Mesenchymal stem cell (in vitro differentiated cells and primary cell): ENCODE results near the gene NUP88. TPM values are rescaled to one million over a fixed set of nuclear protein-coding genes. Genes with fewer than 3 reads are reported as not detected.

Source experiments
- DNase-seq: peaks from one replicate; pipeline ENCODE4 v3.0.0-alpha.2; 2013
- H2AFZ ChIP-seq: one replicate; pipeline ENCODE4 v1.6.1; 2013; ENCODE audit warnings: low read depth, mild to moderate bottlenecking, control low read depth, inconsistent platforms, low read length, moderate library complexity
- H2AK5ac ChIP-seq: 2 replicates; pipeline ENCODE4 v1.6.1; 2013; ENCODE audit warnings: low read length, moderate library complexity, mild to moderate bottlenecking, inconsistent platforms; ENCODE audit not compliant: severe bottlenecking
- H2BK120ac ChIP-seq: one replicate; pipeline ENCODE4 v1.6.1; 2013; ENCODE audit warnings: low read depth, mild to moderate bottlenecking, inconsistent platforms, low read length, moderate library complexity
- H2BK12ac ChIP-seq, 2 experiments: one replicate each; pipeline ENCODE4 v1.6.1; 2013; ENCODE audit warnings: inconsistent platforms in 2 of 2, low read length in 2 of 2, mild to moderate bottlenecking in 2 of 2, moderate library complexity in 2 of 2, control low read depth in 1 of 2
- H2BK15ac ChIP-seq: one replicate; pipeline ENCODE4 v1.6.1; 2013; ENCODE audit warnings: mild to moderate bottlenecking, low read depth, inconsistent platforms; ENCODE audit not compliant: poor library complexity, severe bottlenecking
- H2BK5ac ChIP-seq: 2 replicates; pipeline ENCODE4 v1.6.1; 2013; ENCODE audit warnings: low read depth, mild to moderate bottlenecking, low read length, control low read depth, inconsistent platforms; ENCODE audit not compliant: poor library complexity, severe bottlenecking
- H3K14ac ChIP-seq, 2 experiments: one replicate each; pipeline ENCODE4 v1.6.1; 2013; ENCODE audit warnings: inconsistent platforms in 2 of 2, low read length in 2 of 2, control low read depth in 1 of 2, mild to moderate bottlenecking in 1 of 2, moderate library complexity in 1 of 2
- H3K18ac ChIP-seq, 2 experiments: one replicate each; pipeline ENCODE4 v1.6.1; 2013; ENCODE audit warnings: inconsistent platforms in 2 of 2, low read length in 2 of 2, control low read depth in 1 of 2, low read depth in 1 of 2, mild to moderate bottlenecking in 1 of 2
- H3K23ac ChIP-seq, 2 experiments: one replicate each; pipeline ENCODE4 v1.6.1; 2013; ENCODE audit warnings: inconsistent platforms in 2 of 2, low read length in 2 of 2, mild to moderate bottlenecking in 2 of 2, moderate library complexity in 2 of 2, control low read depth in 1 of 2
- H3K27ac ChIP-seq: 2 replicates; pipeline ENCODE4 v1.5.1; 2013; ENCODE audit warnings: mild to moderate bottlenecking, moderate library complexity, low read length, control low read depth, inconsistent platforms; ENCODE audit not compliant: poor library complexity, severe bottlenecking
- H3K27me3 ChIP-seq, 2 experiments: 2 replicates each; pipeline versions ENCODE4 v1.6.1 to v1.7.0; 2013; ENCODE audit warnings: low read length in 2 of 2, mild to moderate bottlenecking in 2 of 2, moderate library complexity in 2 of 2, control low read depth in 1 of 2, inconsistent platforms in 1 of 2; ENCODE audit not compliant: control insufficient read depth in 1 of 2, insufficient read depth in 1 of 2
- H3K36me3 ChIP-seq, 2 experiments: 2 replicates each; pipeline versions ENCODE4 v1.6.1 to v1.7.0; 2013; ENCODE audit warnings: low read length in 2 of 2, control low read depth in 1 of 2, inconsistent platforms in 1 of 2, low read depth in 1 of 2, mild to moderate bottlenecking in 1 of 2; ENCODE audit not compliant: insufficient read depth in 2 of 2, control insufficient read depth in 1 of 2
- H3K4ac ChIP-seq, 2 experiments: one replicate each; pipeline ENCODE4 v1.6.1; 2013; ENCODE audit warnings: inconsistent platforms in 2 of 2, low read length in 2 of 2, mild to moderate bottlenecking in 2 of 2, moderate library complexity in 2 of 2, control low read depth in 1 of 2, low read depth in 1 of 2
- H3K4me1 ChIP-seq: 2 replicates; pipeline ENCODE4 v1.6.1; 2013; ENCODE audit warnings: low read depth, low read length, control low read depth; ENCODE audit not compliant: control insufficient read depth, insufficient read depth
- H3K4me2 ChIP-seq: 2 replicates; pipeline ENCODE4 v1.6.1; 2013; ENCODE audit warnings: low read length, mild to moderate bottlenecking, inconsistent platforms; ENCODE audit not compliant: poor library complexity, severe bottlenecking
- H3K4me3 ChIP-seq, 2 experiments: 2 replicates each; pipeline versions ENCODE4 v1.5.1 to v1.7.0; 2013; ENCODE audit warnings: low read length in 2 of 2, mild to moderate bottlenecking in 2 of 2, control low read depth in 1 of 2, low read depth in 1 of 2; ENCODE audit not compliant: insufficient read depth in 1 of 2
- H3K79me1 ChIP-seq: replicated peaks from 2 replicates; pipeline ENCODE4 v1.6.1; 2013; ENCODE audit warnings: mild to moderate bottlenecking, control low read depth, low read length, inconsistent platforms; ENCODE audit not compliant: poor library complexity, severe bottlenecking
- H3K9ac ChIP-seq: 2 replicates; pipeline ENCODE4 v1.7.0; 2013; ENCODE audit warnings: mild to moderate bottlenecking, low read length, moderate library complexity
- H3K9me3 ChIP-seq: 2 replicates; pipeline ENCODE4 v1.7.0; 2013; ENCODE audit warnings: mild to moderate bottlenecking, low read length; ENCODE audit not compliant: control insufficient read depth
- H4K8ac ChIP-seq: one replicate; pipeline ENCODE4 v1.6.1; 2013; ENCODE audit warnings: inconsistent platforms, mild to moderate bottlenecking, low read length, moderate library complexity
- H4K91ac ChIP-seq: one replicate; pipeline ENCODE4 v1.6.1; 2013; ENCODE audit warnings: mild to moderate bottlenecking, low read length, inconsistent platforms
- WGBS: methylation state at CpG from one replicate; pipeline ENCODE4 v1.1.7; 2013; ENCODE audit warnings: mixed read lengths; 5-methylcytosine and 5-hydroxymethylcytosine counted together
- polyA plus RNA-seq, 2 experiments: library from polyadenylated mRNA; stranded (reverse); fragments of 200-250 nt; gene quantifications; one replicate each; pipeline ENCODE4 v1.2.3, GENCODE V29; 2013

Gene NUP88
- 34.9 TPM for polyA plus RNA-seq (2013, experiment 1 of 2)
- 36.1 TPM for polyA plus RNA-seq (2013, experiment 2 of 2)

- no peaks in the 10 kb centered on the region for H3K27me3 ChIP-seq
- H2AK5ac ChIP-seq = no peak within 1 kb of the TSS
- H2BK5ac ChIP-seq = peak within 1 kb of the TSS; percentile 76
- H4K8ac ChIP-seq = peak within 1 kb of the TSS; percentile 78
- H3K79me1 ChIP-seq = peaks cover 23% of the 10 kb centered on the region
- peak within 1 kb of the TSS; percentile 37 for H4K91ac ChIP-seq
- H3K14ac ChIP-seq = peak within 1 kb of the TSS in 1 of 2 experiments; percentile 57
- DNase-seq = peak; percentile 99
- H3K9ac ChIP-seq = peak within 1 kb of the TSS; percentile 97
- peak within 1 kb of the TSS; percentile 94 for H3K4me2 ChIP-seq
- peak within 1 kb of the TSS; percentile 36 to 75 for H3K4ac ChIP-seq
- no peaks in the 10 kb centered on the region for H3K9me3 ChIP-seq
- peak within 1 kb of the TSS; percentile 45 for H2BK120ac ChIP-seq
- H3K36me3 ChIP-seq = peaks cover 33 to 45% of the 10 kb centered on the region in 2 experiments
- H2BK15ac ChIP-seq = peak within 1 kb of the TSS; percentile 75
- H2AFZ ChIP-seq = peak within 1 kb of the TSS; percentile 95
- H3K27ac ChIP-seq = peak within 1 kb of the TSS; percentile 83
- peak within 1 kb of the TSS; percentile 58 to 86 for H3K18ac ChIP-seq
- WGBS = under 1% methylated on average over 49 of the region's 49 CpGs
- H3K4me3 ChIP-seq = peak within 1 kb of the TSS; percentile 86 to 92
- peak within 1 kb of the TSS in 1 of 2 experiments; percentile 10 for H2BK12ac ChIP-seq
- no peak within 1 kb of the TSS for H3K23ac ChIP-seq
- H3K4me1 ChIP-seq = peaks cover 13% of the 10 kb centered on the region
Measured at GRCh38 chr17:5419356-5419958, at the start of gene NUP88. Gene NUP88 (minus strand): TSS chr17:5419662. CDS start chr17:5419650, 12 bp downstream.

GRCh38 chr17:5468075-5468473, 48.6 kb upstream of the NUP88 start:
- Histone ChIP-seq H2AK5ac (no peak overlapping the region), H3K27me3 (no peaks in the 10 kb centered on the region), H3K4me1 (peaks cover 1% of the 10 kb centered on the region), H4K91ac (no peak overlapping the region), H3K9ac (peak overlapping the region; percentile 90), H3K79me1 (peaks cover 12% of the 10 kb centered on the region), H3K4me3 (peak overlapping the region; percentile 90 to 97), H3K23ac (no peak overlapping the region), H3K18ac (peak overlapping the region in 1 of 2 experiments; percentile 67), H3K27ac (peak overlapping the region; percentile 53), H2BK15ac (no peak overlapping the region), H3K14ac (no peak overlapping the region), H4K8ac (no peak overlapping the region), H2BK5ac (no peak overlapping the region), H2AFZ (peak overlapping the region; percentile 83), H3K9me3 (no peaks in the 10 kb centered on the region), H2BK12ac (no peak overlapping the region), H3K4ac (peak overlapping the region in 1 of 2 experiments; percentile 43), H3K36me3 (peaks cover 5 to 21% of the 10 kb centered on the region in 2 experiments), H2BK120ac (no peak overlapping the region), H3K4me2 (peak overlapping the region; percentile 55)
- WGBS = under 1% methylated on average over 17 of the region's 17 CpGs
- DNase-seq = no peak

- peak overlapping the region; percentile 90 for H3K9ac ChIP-seq
- no peak overlapping the region for H2AK5ac ChIP-seq
- WGBS = 0% methylated on average over 8 of the region's 8 CpGs
- H3K79me1 ChIP-seq = peaks cover 13% of the 10 kb centered on the region
- peak overlapping the region; percentile 55 for H3K4me2 ChIP-seq
- no peak overlapping the region for H3K18ac ChIP-seq
- no peak overlapping the region for H4K91ac ChIP-seq
- no peak overlapping the region for H2BK15ac ChIP-seq
- H2BK5ac ChIP-seq = no peak overlapping the region
- H3K27me3 ChIP-seq = no peaks in the 10 kb centered on the region
- H3K9me3 ChIP-seq = no peaks in the 10 kb centered on the region
- no peak overlapping the region for H3K27ac ChIP-seq
- no peak overlapping the region for H3K4ac ChIP-seq
- peak overlapping the region in 1 of 2 experiments; percentile 97 for H3K4me3 ChIP-seq
- H3K4me1 ChIP-seq = peaks cover 1% of the 10 kb centered on the region
- H4K8ac ChIP-seq = no peak overlapping the region
- H2BK120ac ChIP-seq = no peak overlapping the region
- H3K23ac ChIP-seq = no peak overlapping the region
- H3K14ac ChIP-seq = no peak overlapping the region
- no peak for DNase-seq
- H2BK12ac ChIP-seq = no peak overlapping the region
- peaks cover 6 to 15% of the 10 kb centered on the region in 2 experiments for H3K36me3 ChIP-seq
- H2AFZ ChIP-seq = no peak overlapping the region
Measured at GRCh38 chr17:5467416-5467815, 48.0 kb upstream of the NUP88 start.

- no peak overlapping the region for H2AK5ac ChIP-seq
- no peak overlapping the region for H2BK120ac ChIP-seq
- no peaks in the 10 kb centered on the region for H3K9me3 ChIP-seq
- H3K27ac ChIP-seq = no peak overlapping the region
- H2AFZ ChIP-seq = no peak overlapping the region
- H4K8ac ChIP-seq = no peak overlapping the region
- no peak overlapping the region for H3K4me2 ChIP-seq
- H2BK15ac ChIP-seq = no peak overlapping the region
- peaks cover 15% of the 10 kb centered on the region for H3K79me1 ChIP-seq
- 95% methylated on average over 4 of the region's 4 CpGs for whole genome bisulfite sequencing
- H3K9ac ChIP-seq = peak overlapping the region; percentile 90
- H3K27me3 ChIP-seq = no peaks in the 10 kb centered on the region
- no peak for DNase-seq
- peak overlapping the region in 1 of 2 experiments; percentile 97 for H3K4me3 ChIP-seq
- H2BK5ac ChIP-seq = no peak overlapping the region
- no peak overlapping the region for H4K91ac ChIP-seq
- H3K36me3 ChIP-seq = peaks cover 9 to 15% of the 10 kb centered on the region in 2 experiments
- H2BK12ac ChIP-seq = no peak overlapping the region
- no peak overlapping the region for H3K14ac ChIP-seq
- no peak overlapping the region for H3K4ac ChIP-seq
- H3K23ac ChIP-seq = no peak overlapping the region
- no peak overlapping the region for H3K18ac ChIP-seq
- H3K4me1 ChIP-seq = peaks cover 1% of the 10 kb centered on the region
Measured at GRCh38 chr17:5466295-5466694, 46.8 kb upstream of the NUP88 start.
